ENCODE measurements around the gene DNER.

The DNER gene

GRCh38 chr2:229486673-229487072, 227.7 kb downstream of the DNER start:
- no peak for DNase-seq

DNA sequence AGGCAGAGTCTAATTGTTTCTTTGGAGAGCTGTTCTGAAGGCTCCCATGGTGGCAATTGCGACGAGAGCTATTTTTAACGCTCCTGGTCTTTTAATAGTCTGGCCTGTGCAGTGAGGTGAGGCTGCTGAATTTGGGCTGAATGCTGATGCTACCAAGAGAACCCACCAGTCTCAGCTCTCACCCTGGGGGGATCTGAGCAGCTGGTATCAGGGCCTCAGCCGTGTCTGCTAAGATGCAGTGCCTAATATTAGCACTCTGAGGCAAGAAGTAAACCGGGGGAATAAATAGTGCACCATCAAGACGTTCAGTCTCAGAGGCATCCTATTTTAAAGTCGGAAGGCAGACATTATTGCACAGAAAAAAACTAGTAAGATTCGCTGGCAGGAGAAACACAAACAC, 228.5 kb downstream of the DNER start:
- no peak for DNase-seq

GRCh38 chr2:229477269-229477755, 237.0 kb downstream of the DNER start:
- no peak for DNase-seq

DNA sequence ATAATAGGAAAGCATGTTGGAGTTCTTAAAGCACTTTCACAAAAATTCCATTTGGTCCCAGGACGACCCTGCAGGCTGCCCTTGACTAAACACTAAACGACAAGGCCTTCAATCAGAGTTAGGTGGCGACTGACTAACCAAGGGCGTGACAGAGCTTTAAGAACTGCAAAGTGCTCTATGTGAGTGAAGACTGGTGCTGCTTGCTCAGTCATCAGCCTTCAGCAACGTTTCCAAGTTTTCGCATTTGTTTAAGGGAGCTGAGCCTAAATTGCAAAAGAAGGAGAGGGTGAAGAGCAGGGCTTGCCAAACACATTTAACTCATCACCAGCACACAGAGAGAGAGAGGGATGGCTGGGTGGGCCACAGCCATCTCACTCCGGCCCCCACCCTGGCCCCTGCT, 238.6 kb downstream of the DNER start:
- no peak for DNase-seq

DNA sequence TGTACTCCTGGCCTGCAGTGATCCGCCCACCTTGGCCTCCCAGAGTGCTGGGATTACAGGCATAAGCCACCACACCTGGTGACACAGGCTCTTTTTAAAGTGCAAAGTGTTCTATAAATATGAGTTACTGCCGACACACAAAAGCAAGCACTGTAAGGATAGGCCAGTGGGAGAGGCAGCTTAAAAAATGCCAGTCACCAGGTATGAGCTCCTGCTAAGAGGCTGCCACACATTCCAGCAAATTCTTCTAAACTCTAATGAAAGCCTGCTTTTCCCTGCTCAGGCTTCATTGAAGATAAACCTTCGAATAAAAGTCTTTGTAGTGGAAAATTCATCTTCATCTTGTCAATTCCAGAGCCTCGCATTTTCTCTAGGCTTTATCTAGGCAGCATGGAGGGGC, 240.2 kb downstream of the DNER start:
- DNase-seq, result no peak

GRCh38 chr2:229470781-229471180, 243.6 kb downstream of the DNER start:
- DNase-seq, result no peak

GRCh38 chr2:229467783-229468182, 246.6 kb downstream of the DNER start:
- no peak for DNase-seq

GRCh38 chr2:229463841-229464346, 250.5 kb downstream of the DNER start:
- no peak for DNase-seq

GRCh38 chr2:229462112-229462511, 252.2 kb downstream of the DNER start:
- no peak for DNase-seq

- no peak for DNase-seq
Measured at GRCh38 chr2:229456091-229456490, 258.3 kb downstream of the DNER start.

- DNase-seq, result no peak
Measured at GRCh38 chr2:229454934-229455631, 259.3 kb downstream of the DNER start.

DNA sequence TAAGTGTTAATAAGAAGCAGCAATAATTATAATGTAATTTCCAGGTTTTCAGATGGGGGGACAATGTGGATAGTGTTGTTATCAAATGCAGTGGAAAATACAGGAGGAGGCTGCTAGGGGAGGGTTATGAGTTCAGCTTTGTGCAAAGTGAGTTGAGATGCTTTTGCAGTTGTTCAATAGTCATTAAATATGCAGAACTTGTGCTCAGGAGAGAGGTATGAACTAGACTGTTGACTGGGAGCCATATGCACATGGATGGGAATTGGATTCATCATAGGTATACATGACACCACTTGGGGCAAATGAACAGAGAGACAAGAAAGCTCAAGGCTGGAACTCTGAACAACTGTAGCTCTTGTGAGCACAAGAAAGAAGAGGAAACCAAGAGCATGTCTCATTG, 261.1 kb downstream of the DNER start:
- DNase-seq, result no peak

DNA sequence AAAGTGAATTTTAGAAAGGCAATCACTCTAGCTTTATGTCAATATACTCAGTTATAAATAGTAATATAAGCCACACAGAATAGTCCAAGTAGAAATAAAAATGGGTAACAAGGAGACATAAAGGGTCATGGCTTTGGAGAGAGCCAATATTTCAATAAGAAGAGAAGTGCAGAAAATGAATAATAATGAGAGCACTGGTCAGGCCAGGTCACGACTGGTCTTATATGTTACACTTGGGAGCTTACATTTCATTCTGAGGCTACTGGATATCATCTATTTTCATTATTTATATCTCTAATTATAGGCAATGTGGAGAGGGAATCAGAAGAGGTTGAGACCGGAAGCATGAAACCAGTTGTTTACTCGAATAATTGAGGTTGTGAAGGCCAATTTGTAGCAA, 262.5 kb downstream of the DNER start:
- DNase-seq, result no peak

- no peak for DNase-seq
Measured at GRCh38 chr2:229447227-229447626, 267.1 kb downstream of the DNER start.

GRCh38 chr2:229446350-229446749, 268.0 kb downstream of the DNER start:
- DNase-seq, result no peak

GRCh38 chr2:229445501-229446211, 268.7 kb downstream of the DNER start:
- no peak for DNase-seq

- DNase-seq, result no peak
Measured at GRCh38 chr2:229445019-229445418, 269.3 kb downstream of the DNER start.

GRCh38 chr2:229443546-229444268, 270.6 kb downstream of the DNER start:
- no peak for DNase-seq

DNA sequence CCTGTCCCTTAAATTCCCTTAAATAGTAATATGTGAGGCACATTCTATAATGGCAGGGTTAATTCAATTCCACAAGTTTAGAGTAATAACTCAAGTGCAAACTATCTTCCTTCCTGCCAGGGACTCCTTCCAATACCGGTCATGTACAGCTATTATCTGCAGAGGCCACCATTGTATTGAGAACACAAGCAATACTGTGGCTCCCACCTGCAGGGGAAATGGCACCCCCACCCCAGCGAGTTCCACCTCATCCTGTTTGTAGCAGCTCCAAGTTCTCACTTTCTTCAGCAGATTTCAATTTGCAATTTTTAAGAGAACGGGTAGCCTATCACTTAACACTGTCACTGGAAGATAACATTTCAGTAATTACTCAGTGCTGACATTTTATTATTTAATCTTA, 271.2 kb downstream of the DNER start:
- no peak for DNase-seq

DNA sequence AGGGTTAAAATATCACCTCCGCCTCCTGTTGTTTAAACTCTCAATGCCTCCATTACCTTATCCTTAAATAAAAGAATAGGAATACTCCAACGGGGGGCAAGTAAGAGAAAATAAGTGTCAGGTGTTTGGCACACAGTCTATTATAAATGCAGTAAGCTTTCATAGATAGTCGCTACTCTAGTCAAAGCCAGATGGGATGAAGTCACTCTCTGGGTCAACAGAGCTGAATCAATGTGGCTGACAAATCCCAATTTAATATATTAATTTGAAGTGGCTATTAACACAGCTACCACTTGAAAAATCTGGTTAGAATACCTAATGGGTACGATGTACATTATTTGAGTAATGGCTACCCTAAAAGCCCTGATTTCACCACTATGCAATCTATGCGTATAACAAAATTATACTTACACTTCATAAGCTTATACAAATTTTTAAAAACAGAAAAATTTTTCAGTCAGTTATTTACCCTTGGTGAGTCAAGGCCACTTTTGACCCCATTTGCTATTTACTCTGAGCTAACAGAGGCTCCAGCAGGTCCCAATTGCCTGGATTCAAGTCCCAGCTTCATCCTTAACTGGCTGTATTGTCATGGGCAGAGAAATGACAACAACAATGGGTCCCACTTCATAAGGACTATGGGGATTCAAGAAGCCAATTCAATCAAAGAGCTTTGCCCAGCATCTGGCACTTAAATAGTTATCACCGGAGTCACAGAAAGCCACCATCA, 275.8 kb downstream of the DNER start:
- DNase-seq, result no peak

DNA sequence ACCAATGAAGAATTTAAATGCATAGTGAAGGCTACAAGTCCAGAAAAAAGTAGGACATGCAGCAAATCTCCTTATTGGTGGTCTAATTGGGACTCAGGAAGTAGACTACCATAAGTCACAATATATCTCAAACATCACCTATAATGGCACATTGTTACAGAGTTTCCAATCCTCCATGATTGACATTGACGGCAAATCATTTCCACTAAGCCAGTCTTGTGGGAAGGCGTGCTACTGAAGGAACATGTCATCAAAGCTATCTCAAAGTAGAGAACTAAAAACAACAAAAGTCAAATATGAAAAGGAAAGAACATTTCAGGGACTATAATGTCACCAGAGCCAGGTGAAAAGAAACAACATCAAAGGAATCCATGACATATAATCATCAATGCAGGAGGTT, 276.9 kb downstream of the DNER start:
- DNase-seq, result no peak

DNA sequence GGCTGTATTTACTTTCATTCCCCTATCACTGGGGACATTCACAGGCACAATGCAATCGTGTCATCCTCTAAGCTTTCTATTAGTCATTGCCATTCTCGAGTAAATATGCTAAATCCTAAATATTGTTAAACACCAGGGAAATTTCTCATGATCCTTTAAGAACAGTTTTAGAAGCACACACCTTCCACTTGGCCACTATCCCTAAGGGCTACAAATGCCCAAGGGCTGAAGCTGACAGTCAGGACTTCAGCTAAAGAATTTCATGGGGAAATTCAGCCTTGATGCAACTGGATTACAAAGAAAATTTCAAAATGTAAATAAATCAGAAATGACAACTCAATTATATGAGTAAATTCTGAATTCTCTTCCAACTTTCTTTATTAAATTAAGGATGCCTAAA, 280.2 kb downstream of the DNER start:
- DNase-seq, result no peak

DNA sequence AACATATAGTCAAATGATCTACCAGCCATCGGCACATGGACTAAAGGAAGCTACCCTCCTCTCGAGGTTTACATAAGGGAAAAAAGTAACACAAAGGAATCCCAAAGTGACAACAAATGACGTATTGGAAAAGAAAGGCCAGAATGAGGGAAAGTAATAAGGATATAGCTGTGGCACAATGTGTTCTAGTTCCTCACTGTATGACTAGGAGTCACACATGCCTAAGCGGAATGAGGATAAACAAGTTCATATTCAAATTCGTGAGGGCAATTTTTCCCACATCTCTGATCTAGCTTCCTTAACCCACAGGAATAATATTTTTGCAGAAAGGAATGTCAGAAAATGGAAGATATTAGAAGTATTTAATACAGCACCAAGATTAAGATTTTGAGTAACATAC, 281.0 kb downstream of the DNER start:
- no peak for DNase-seq

Data from NCI-H1417 treated with DMSO at 0.1 percent for 48 hours (cell line).